Measurements from ENCODE around the gene POLR3E.

The POLR3E gene

DNA sequence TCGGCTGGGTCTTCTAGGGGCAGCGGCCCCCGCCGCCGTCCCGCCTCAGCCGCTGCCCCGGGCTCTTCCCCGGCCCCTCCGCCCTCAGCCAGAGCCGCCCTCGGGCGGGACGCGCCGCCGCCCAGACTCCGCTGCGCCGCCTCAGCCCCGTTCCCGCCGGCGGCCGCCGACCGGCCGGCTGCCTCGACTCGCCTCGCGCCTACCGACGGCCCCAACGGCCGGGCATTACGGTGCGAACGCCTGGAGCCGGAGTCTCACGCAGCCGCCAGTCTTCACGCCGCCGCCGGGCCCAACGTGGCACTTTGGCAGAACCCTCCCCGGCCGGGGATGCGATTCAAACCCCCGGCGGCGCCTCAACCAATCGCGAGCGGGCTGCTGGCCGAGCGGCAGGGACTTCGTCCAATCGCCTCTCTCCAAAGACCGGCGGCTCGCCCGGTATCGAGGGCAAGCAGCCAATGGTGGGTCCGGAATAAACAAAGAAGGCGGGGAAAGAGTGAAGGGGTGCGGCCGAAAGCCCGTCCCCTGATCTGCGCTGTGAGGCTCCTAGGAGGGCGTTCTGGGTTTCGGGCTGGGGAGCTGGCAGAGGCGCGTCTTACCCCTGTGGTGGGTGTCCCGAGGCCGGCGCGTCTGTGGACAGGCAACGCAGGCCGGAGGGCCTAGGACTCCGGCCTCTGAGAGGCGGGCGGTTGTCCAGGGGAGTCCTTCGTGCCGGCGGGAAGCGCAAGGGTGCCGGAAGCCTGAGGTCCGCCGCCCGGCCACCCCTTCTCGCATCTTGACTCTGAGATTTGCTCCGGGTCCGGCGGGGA is 77.3 kb downstream of the POLR3E start, which contains the start of gene CDR2:
Gene CDR2, minus strand, starts transcription at position 309 of the 806 bp plus-strand sequence. CDS start 310 bp downstream, outside the sequence.
- Histone ChIP-seq H3K27me3 (ENCODE audit: low read length) (no peaks in the 10 kb centered on the region), H3K9me2 (replicated peaks; ENCODE audit: insufficient read depth, low read length) (no peaks in the 10 kb centered on the region), H3K27ac (ENCODE audit: low read depth, low read length) (peak within 1 kb of the TSS; percentile 63), H3K36me3 (ENCODE audit: low read length) (no peaks in the 10 kb centered on the region; the same call in 1 of the 2 replicates), H3K9ac (ENCODE audit: low read length) (peak within 1 kb of the TSS; percentile 90), H4K20me1 (ENCODE audit: low read depth, low read length) (no peaks in the 10 kb centered on the region), H3K4me2 (ENCODE audit: low read depth, low read length, poor library complexity, severe bottlenecking) (peak within 1 kb of the TSS; percentile 79), H3F3A (ENCODE audit: insufficient read depth) (peaks cover 6% of the 10 kb centered on the region; the same call in 1 of the 2 replicates), H3K9me3 (ENCODE audit: insufficient read depth, low read length) (no peaks in the 10 kb centered on the region), H2AFZ (ENCODE audit: low read depth, low read length, severe bottlenecking) (peak within 1 kb of the TSS; percentile 86), H3K4me3 (ENCODE audit: insufficient read depth, low read length, poor library complexity, severe bottlenecking) (peak within 1 kb of the TSS; percentile 67), H3K79me2 (ENCODE audit: insufficient read depth, low read length) (peaks cover 45% of the 10 kb centered on the region)
- no peak for TF ChIP-seq EZH2phosphoT487 (conservative IDR thresholded peaks at IDR 0.05; ENCODE audit: low read length)
- TF ChIP-seq, protein P1, sequence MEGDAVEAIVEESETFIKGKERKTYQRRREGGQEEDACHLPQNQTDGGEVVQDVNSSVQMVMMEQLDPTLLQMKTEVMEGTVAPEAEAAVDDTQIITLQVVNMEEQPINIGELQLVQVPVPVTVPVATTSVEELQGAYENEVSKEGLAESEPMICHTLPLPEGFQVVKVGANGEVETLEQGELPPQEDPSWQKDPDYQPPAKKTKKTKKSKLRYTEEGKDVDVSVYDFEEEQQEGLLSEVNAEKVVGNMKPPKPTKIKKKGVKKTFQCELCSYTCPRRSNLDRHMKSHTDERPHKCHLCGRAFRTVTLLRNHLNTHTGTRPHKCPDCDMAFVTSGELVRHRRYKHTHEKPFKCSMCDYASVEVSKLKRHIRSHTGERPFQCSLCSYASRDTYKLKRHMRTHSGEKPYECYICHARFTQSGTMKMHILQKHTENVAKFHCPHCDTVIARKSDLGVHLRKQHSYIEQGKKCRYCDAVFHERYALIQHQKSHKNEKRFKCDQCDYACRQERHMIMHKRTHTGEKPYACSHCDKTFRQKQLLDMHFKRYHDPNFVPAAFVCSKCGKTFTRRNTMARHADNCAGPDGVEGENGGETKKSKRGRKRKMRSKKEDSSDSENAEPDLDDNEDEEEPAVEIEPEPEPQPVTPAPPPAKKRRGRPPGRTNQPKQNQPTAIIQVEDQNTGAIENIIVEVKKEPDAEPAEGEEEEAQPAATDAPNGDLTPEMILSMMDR (IDR thresholded peaks at IDR 0.05; ENCODE audit: insufficient read depth, low read length, poor library complexity, severe bottlenecking) = no peak

DNA sequence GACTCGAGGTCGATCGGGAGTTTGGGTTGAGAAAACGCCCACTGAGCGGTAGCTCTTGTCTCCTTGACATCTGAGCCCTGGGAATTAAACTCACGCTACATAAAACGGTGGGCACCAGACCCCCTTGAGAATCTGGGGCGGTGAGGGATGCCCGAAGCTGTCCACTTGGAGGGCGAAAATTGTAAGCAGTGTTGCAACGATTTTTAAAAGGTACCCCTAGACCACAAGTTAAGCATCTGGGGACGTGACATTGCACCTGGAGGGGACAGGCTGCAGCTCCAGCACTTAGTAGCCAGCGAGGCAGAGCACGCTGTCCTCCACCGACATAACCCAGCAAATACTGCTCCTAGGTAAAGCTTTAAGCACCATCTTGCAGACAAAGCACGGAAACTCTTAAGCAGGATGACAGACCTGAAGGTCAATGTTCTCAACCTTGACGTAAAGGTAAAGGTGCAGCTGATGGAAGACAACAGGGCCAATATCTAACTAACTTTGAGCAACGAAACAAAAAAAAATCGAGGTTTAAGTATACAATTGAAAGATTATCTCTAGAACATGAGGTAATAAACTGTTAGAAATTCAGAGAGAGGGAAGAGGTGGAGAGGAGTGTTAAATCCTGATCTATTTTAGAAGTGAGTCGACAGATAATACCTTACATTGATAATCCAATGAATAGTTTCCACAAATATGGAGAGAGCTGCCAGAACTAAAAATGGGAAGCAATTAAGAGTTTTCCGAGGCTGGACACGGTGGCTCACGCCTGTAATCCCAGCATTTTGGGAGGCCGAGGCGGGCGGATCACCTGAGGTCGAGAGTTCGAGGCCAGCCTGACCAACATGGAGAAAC is 78.1 kb downstream of the POLR3E start:
- no peak for TF ChIP-seq EZH2phosphoT487 (conservative IDR thresholded peaks at IDR 0.05; ENCODE audit: low read length)
- TF ChIP-seq, protein P1 (IDR thresholded peaks at IDR 0.05; ENCODE audit: insufficient read depth, low read length, poor library complexity, severe bottlenecking) = no peak
- H3K9ac ChIP-seq (ENCODE audit: low read length) = peak overlapping the region; percentile 90
- no peaks in the 10 kb centered on the region for H3K9me2 ChIP-seq (replicated peaks; ENCODE audit: insufficient read depth, low read length)
- H3K4me2 ChIP-seq (ENCODE audit: low read depth, low read length, poor library complexity, severe bottlenecking) = peak overlapping the region; percentile 74
- no peaks in the 10 kb centered on the region; the same call in 1 of the 2 replicates for H3K36me3 ChIP-seq (ENCODE audit: low read length)
- no peaks in the 10 kb centered on the region for H3K27me3 ChIP-seq (ENCODE audit: low read length)
- H4K20me1 ChIP-seq (ENCODE audit: low read depth, low read length) = no peaks in the 10 kb centered on the region
- H3K9me3 ChIP-seq (ENCODE audit: insufficient read depth, low read length) = no peaks in the 10 kb centered on the region
- no peaks in the 10 kb centered on the region for H3F3A ChIP-seq (ENCODE audit: insufficient read depth)
- peak overlapping the region; percentile 67 for H3K4me3 ChIP-seq (ENCODE audit: insufficient read depth, low read length, poor library complexity, severe bottlenecking)
- no peak overlapping the region for H3K27ac ChIP-seq (ENCODE audit: low read depth, low read length)
- H3K79me2 ChIP-seq (ENCODE audit: insufficient read depth, low read length) = peaks cover 36% of the 10 kb centered on the region
- H2AFZ ChIP-seq (ENCODE audit: low read depth, low read length, severe bottlenecking) = peak overlapping the region; percentile 86

DNA sequence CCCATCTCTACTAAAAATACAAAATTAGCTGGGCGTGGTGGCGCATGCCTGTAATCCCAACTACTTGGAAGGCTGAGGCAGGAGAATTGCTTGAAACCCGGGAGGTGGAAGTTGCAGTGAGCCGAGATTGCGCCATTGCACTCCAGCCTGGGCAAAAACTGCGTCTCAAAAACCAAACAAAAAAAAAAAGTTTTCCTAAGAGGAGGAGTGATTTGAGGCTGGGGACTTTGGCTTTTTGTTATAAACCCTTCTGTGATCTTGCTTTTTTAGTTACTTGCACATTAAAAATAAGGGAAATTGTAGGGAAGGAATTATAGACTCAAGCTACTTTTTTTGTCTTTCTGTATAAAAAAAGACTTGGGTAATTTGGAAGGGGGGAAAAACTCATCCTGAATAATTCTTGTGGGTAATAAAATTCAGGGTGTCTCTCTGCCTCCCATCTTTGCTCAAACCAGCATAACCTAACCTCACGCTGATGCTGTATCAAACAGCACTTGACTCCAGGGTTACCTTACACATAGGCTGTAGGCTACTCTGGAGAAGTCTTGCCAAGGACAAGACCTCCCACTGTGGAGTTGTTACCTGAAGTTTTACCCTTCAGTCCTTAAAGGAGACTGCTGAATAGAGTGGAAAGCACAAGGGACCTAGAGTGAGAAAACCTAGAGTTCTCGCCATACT is 78.9 kb downstream of the POLR3E start:
- no peaks in the 10 kb centered on the region for H3K9me3 ChIP-seq (ENCODE audit: insufficient read depth, low read length)
- H3K4me3 ChIP-seq (ENCODE audit: insufficient read depth, low read length, poor library complexity, severe bottlenecking) = no peak overlapping the region
- H3F3A ChIP-seq (ENCODE audit: insufficient read depth) = no peaks in the 10 kb centered on the region
- no peaks in the 10 kb centered on the region for H3K36me3 ChIP-seq (ENCODE audit: low read length)
- H2AFZ ChIP-seq (ENCODE audit: low read depth, low read length, severe bottlenecking) = no peak overlapping the region
- no peak overlapping the region for H3K9ac ChIP-seq (ENCODE audit: low read length)
- no peaks in the 10 kb centered on the region for H4K20me1 ChIP-seq (ENCODE audit: low read depth, low read length)
- no peaks in the 10 kb centered on the region for H3K27me3 ChIP-seq (ENCODE audit: low read length)
- no peak overlapping the region for H3K27ac ChIP-seq (ENCODE audit: low read depth, low read length)
- H3K9me2 ChIP-seq (replicated peaks; ENCODE audit: insufficient read depth, low read length) = no peaks in the 10 kb centered on the region
- TF ChIP-seq, protein P1 (IDR thresholded peaks at IDR 0.05; ENCODE audit: insufficient read depth, low read length, poor library complexity, severe bottlenecking) = no peak
- TF ChIP-seq EZH2phosphoT487 (conservative IDR thresholded peaks at IDR 0.05; ENCODE audit: low read length) = no peak
- H3K79me2 ChIP-seq (ENCODE audit: insufficient read depth, low read length) = peaks cover 29% of the 10 kb centered on the region
- H3K4me2 ChIP-seq (ENCODE audit: low read depth, low read length, poor library complexity, severe bottlenecking) = no peak overlapping the region

All from SU-DHL-6 (cell line).